ENCODE results near the gene SPATA46.

DNA sequence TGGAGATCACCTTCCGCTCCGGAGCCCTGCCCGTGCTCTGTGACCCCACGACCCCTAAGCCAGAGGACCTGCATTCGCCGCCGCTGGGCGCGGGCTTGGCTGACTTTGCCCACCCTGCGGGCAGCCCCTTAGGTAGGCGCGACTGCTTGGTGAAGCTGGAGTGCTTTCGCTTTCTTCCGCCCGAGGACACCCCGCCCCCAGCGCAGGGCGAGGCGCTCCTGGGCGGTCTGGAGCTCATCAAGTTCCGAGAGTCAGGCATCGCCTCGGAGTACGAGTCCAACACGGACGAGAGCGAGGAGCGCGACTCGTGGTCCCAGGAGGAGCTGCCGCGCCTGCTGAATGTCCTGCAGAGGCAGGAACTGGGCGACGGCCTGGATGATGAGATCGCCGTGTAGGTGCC is 9.6 kb downstream of the SPATA46 start:
- TF ChIP-seq, protein P1, sequence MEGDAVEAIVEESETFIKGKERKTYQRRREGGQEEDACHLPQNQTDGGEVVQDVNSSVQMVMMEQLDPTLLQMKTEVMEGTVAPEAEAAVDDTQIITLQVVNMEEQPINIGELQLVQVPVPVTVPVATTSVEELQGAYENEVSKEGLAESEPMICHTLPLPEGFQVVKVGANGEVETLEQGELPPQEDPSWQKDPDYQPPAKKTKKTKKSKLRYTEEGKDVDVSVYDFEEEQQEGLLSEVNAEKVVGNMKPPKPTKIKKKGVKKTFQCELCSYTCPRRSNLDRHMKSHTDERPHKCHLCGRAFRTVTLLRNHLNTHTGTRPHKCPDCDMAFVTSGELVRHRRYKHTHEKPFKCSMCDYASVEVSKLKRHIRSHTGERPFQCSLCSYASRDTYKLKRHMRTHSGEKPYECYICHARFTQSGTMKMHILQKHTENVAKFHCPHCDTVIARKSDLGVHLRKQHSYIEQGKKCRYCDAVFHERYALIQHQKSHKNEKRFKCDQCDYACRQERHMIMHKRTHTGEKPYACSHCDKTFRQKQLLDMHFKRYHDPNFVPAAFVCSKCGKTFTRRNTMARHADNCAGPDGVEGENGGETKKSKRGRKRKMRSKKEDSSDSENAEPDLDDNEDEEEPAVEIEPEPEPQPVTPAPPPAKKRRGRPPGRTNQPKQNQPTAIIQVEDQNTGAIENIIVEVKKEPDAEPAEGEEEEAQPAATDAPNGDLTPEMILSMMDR (IDR thresholded peaks at IDR 0.05; ENCODE audit: low read length) = no peak
- TF ChIP-seq EZH2 (optimal IDR thresholded peaks at IDR 0.05; ENCODE audit: low read depth, low read length) = no peak

All from MM.1S (cell line).